GM13976 (cell line): ENCODE measurements around the gene AMBRA1.

Experiments
- DNase-seq: peaks from one replicate; pipeline ENCODE4 v3.0.0; 2012; ENCODE audit warnings: low spot score
- CTCF ChIP-seq: IDR thresholded peaks from 2 replicates; pipeline ENCODE4 v1.5.1; 2012; ENCODE audit warnings: borderline replicate concordance, mild to moderate bottlenecking; ENCODE audit not compliant: insufficient read depth; ENCODE audit errors: extremely low read depth, missing control alignments, control extremely low read depth
- in situ Hi-C: fragments of 300-500 bp; cut with MboI; formaldehyde crosslinking; loops from one replicate; pipeline ENCODE4 v1.12.0; 2022; ENCODE audit warnings: low sequenced_read_pairs, mixed read lengths, inconsistent platforms; ENCODE audit not compliant: unreplicated experiment

AMBRA1 gene

DNA sequence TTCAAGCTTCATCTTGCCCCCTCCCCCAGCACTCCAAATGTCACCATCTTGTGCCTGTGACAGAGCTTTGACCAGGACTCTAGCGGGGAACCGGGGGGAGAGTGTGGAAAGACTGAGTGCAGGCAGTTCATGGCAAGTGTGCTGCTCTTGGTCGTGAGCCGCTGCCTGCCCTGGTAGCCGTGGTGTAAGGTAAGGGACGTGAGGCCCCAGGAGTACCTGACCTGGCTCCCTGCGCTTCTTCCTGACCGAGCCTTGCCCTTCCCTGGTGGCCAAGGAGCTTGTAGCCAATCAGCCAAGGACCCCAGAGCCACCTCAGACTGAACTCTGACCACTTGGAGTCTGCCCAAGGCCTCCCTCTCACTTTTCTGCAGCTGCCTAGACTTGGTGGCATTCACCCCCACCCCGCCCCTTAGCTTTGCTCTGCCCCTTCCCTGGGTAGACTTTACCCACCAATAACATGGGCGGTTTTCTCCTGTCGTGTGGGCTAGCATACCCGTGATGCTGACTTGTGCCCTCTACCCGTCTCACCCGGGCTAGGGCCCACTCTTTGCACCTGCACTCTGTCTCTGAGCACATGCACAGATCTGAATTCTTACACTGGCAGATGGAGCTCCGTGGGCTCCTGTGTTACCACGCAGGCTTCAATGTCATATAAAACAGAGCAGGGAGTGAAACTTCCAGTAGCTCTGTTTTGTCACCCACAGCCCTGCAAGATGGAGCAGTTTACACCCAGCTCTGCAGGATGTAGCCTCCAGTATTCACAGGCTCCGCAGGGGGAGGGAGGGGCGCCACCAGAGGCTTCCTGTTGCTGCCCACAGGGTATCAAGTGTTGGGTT lies 245.0 kb downstream of the AMBRA1 start:
- no peak for DNase-seq
- in situ Hi-C loops = no loop called here
- TF ChIP-seq CTCF = no peak

- no peak for TF ChIP-seq CTCF
- no peak for DNase-seq
- in situ Hi-C loops = no loop called here
Measured at GRCh38 chr11:46347637-46348311, 246.0 kb downstream of the AMBRA1 start.

DNA sequence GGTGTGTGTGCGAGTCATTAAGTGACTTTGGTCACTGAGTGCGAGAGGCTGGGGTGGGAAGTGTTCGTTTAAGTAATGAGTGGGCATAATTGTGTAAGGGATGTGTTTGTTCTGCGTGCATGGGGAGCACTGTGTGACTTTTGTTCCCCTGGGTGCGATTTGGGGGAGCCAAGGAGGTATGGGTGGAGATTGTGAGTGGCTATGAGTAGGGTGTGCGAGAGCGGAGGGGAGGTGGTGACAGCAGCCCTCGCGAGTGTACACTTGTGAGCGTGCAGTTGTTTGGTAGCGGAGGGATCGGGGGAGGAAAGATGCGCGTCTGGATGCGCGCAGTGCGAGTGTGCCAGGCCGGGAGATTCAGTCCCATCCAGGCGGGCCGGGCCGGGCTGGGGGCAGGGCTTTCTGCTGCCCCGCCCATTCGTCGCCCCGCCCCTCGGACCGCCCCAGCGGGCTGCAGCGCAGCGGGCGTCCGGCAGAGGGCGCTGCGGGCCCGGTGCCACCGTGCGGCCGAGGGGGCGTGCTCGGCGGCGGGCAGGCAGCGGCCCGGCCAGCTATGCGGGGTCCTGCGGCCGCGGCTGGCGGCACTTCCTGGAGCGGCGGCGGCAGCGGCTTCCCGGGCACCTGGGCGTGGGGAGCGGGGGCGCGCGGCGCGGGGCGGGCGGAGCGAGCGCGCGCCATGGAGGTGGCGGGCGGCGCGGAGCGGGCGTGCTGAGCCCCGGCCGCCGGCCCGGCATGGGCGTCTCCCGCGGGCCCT lies 246.8 kb downstream of the AMBRA1 start, which contains the start of gene DGKZ:
Gene DGKZ (plus strand): TSS at position 578 of the 751 bp plus-strand sequence. CDS start 197 bp downstream, outside the sequence.
- in situ Hi-C loops = no loop called here

More for the DNA sequence above, 246.8 kb downstream of the AMBRA1 start, which contains the start of gene DGKZ:
- DNase-seq = peak; percentile 96
- TF ChIP-seq CTCF = peak; percentile 99
